K562 treated with DMSO at 1 percent for 48 hours (cell line): Measurements from ENCODE around the gene DHCR7. TPM values are rescaled to one million over a fixed set of nuclear protein-coding genes. Genes with fewer than 3 reads are reported as not detected.

ENCODE experiments used
- total RNA-seq: library from RNA; unstranded; fragments of 300-600 nt; gene quantifications from 2 replicates; pipeline ENCODE4 v1.2.3, GENCODE V29; 2022; ENCODE audit warnings: low replicate concordance; ENCODE audit errors: extremely low read depth

The DHCR7 gene, protein sequence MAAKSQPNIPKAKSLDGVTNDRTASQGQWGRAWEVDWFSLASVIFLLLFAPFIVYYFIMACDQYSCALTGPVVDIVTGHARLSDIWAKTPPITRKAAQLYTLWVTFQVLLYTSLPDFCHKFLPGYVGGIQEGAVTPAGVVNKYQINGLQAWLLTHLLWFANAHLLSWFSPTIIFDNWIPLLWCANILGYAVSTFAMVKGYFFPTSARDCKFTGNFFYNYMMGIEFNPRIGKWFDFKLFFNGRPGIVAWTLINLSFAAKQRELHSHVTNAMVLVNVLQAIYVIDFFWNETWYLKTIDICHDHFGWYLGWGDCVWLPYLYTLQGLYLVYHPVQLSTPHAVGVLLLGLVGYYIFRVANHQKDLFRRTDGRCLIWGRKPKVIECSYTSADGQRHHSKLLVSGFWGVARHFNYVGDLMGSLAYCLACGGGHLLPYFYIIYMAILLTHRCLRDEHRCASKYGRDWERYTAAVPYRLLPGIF
- not detected in 2 replicates for total RNA-seq

GRCh38 chr11:71448257-71449171, at the start of gene DHCR7:
DHCR7 (minus strand) TSS chr11:71448393; CDS start chr11:71444952, 3,441 bp downstream.

GRCh38 chr11:71453037-71453917, 5.1 kb upstream of the DHCR7 start, which contains the start of gene NADSYN1:
NADSYN1 (plus strand) TSS chr11:71453203; CDS start chr11:71453297, 94 bp downstream.

Other genes starting within 250 kb of the DHCR7 start
- not detected in 2 replicates for gene SHANK2, start 195.8 kb downstream of the DHCR7 start, total RNA-seq
- gene NADSYN1, start 4.8 kb upstream of the DHCR7 start, total RNA-seq, result not detected in 2 replicates
- not detected in 2 replicates for gene KRTAP5-7, start 78.9 kb upstream of the DHCR7 start, total RNA-seq
- gene KRTAP5-8, start 89.6 kb upstream of the DHCR7 start, total RNA-seq, result not detected in 2 replicates
- gene KRTAP5-9, start 100.0 kb upstream of the DHCR7 start, total RNA-seq, result not detected in 2 replicates
- gene KRTAP5-10, start 117.2 kb upstream of the DHCR7 start, total RNA-seq, result not detected in 2 replicates
- not detected in 2 replicates for gene KRTAP5-11, start 134.5 kb upstream of the DHCR7 start, total RNA-seq